Suppressor macrophage treated with lipopolysaccharide for 4 hours (primary cell): ENCODE measurements around the gene AADACL4.
"Not testable (repeated sequence)": the region's sequence is repeated elsewhere in the genome, so short reads cannot be mapped to it uniquely, and the experiment has no call there.

Experiments
- DNase-seq: peaks from one replicate; pipeline ENCODE4 v3.0.0-alpha.2; 2020

The AADACL4 gene

GRCh38 chr1:12662556-12662955, 18.7 kb downstream of the AADACL4 start:
- DNase-seq = no peak

GRCh38 chr1:12665511-12665910, 21.6 kb downstream of the AADACL4 start:
- DNase-seq = no peak

GRCh38 chr1:12666141-12666735, 22.4 kb downstream of the AADACL4 start:
- no peak for DNase-seq

GRCh38 chr1:12669529-12670068, 25.7 kb downstream of the AADACL4 start:
- DNase-seq = no peak

GRCh38 chr1:12674358-12674757, 30.5 kb downstream of the AADACL4 start:
- DNase-seq = no peak

- not testable (repeated sequence) for DNase-seq
These were observed 32.2 kb downstream of the AADACL4 start for GRCh38 chr1:12676122-12676521.

- DNase-seq = no peak
These were observed 33.7 kb downstream of the AADACL4 start for GRCh38 chr1:12677565-12677964.

- DNase-seq = no peak
These were observed 34.5 kb downstream of the AADACL4 start for GRCh38 chr1:12678350-12678749.

GRCh38 chr1:12678820-12679219, 34.9 kb downstream of the AADACL4 start:
- DNase-seq = no peak

GRCh38 chr1:12690156-12690555, 46.3 kb downstream of the AADACL4 start:
- no peak for DNase-seq

- DNase-seq = no peak
These were observed 49.3 kb downstream of the AADACL4 start for GRCh38 chr1:12692967-12693782.

GRCh38 chr1:12696658-12697057, 52.8 kb downstream of the AADACL4 start:
- DNase-seq = no peak

- no peak for DNase-seq
These were observed 53.5 kb downstream of the AADACL4 start for GRCh38 chr1:12697397-12697796.

- no peak for DNase-seq
These were observed 60.1 kb downstream of the AADACL4 start for GRCh38 chr1:12703821-12704451.

GRCh38 chr1:12706061-12706460, 62.2 kb downstream of the AADACL4 start:
- DNase-seq = no peak

- no peak for DNase-seq
These were observed 64.7 kb downstream of the AADACL4 start for GRCh38 chr1:12708396-12709090.

- DNase-seq = no peak
These were observed 65.2 kb downstream of the AADACL4 start for GRCh38 chr1:12709091-12709491.

- no peak for DNase-seq
These were observed 65.8 kb downstream of the AADACL4 start for GRCh38 chr1:12709696-12710095.

GRCh38 chr1:12711536-12711935, 67.7 kb downstream of the AADACL4 start:
- DNase-seq = no peak

- DNase-seq = no peak
These were observed 68.2 kb downstream of the AADACL4 start for GRCh38 chr1:12712076-12712475.

- no peak for DNase-seq
These were observed 69.0 kb downstream of the AADACL4 start for GRCh38 chr1:12712929-12713328.

GRCh38 chr1:12713651-12714050, 69.8 kb downstream of the AADACL4 start:
- DNase-seq = not testable (repeated sequence)
